Endothelial cell of hepatic sinusoid (primary cell): ENCODE results near the gene SH3GLB1.

Experiments
- in situ Hi-C: cut with HindIII; loops from 2 replicates; pipeline ENCODE4 v1.10.0; 2017; ENCODE audit warnings: low sequenced_read_pairs

SH3GLB1 gene

GRCh38 chr1:86773341-86774288 is 69.2 kb downstream of the SH3GLB1 start:
- in situ Hi-C loops: loop anchor here (10.0 kb wide), 1 partner anchor 141 kb away; the partner anchor contains the start of genes HS2ST1 and SELENOF

DNA sequence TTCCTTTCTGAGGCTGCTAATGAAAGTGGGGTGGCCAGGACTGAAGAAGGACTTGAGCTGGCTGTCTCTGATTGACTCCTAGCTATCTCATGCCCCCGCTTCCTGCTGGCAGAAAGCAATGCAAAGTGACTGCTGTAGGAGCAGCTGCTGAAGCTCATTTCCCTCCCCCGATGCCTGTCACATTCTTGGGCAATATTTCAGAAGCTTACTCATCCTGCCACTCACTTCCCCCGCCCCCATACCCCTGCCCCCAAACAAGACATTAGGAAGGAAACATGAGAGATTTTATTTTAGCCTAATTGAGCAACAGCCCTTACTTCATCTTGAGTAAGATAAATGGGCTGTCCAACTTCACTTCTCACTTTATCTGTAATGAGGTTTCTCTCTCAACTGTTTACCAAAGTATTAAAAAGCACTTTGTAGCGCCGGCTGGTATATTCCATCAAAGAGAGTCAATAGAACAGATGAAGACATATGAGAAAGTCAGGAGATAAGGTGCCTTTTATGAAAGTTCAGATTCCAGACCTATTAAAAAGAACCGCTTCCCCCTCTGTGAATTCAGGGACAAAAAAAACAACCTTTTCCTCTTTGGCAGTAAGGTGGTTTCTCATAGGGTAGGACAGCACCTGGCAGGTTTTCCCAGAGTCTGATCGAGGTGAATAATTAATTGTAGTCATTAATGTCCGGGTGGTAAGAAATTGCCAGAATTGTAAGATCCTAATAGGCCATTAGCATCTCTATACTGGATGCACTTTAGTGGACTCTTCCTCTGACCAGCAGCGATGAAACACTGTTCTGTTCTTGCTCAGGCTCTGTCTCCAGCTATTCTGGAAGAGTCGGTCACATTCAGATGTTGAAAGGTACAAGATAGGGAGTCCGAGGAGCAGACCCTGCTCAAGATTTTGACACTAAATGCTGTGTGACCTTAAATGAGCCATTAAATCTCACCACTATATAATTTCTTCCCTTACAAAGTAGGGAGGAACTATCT is 70.2 kb downstream of the SH3GLB1 start:
- in situ Hi-C loops: loop anchor here (10.0 kb wide), 1 partner anchor 140 kb away; the partner anchor contains the start of genes HS2ST1 and SELENOF

- in situ Hi-C loops: loop anchor here (10.0 kb wide), 1 partner anchor 139 kb away; the partner anchor contains the start of genes HS2ST1 and SELENOF
These were observed 71.0 kb downstream of the SH3GLB1 start for GRCh38 chr1:86775395-86775794.

GRCh38 chr1:86776108-86776507 is 71.7 kb downstream of the SH3GLB1 start:
- in situ Hi-C loops: loop anchor here (10.0 kb wide), 1 partner anchor 139 kb away; the partner anchor contains the start of genes HS2ST1 and SELENOF

DNA sequence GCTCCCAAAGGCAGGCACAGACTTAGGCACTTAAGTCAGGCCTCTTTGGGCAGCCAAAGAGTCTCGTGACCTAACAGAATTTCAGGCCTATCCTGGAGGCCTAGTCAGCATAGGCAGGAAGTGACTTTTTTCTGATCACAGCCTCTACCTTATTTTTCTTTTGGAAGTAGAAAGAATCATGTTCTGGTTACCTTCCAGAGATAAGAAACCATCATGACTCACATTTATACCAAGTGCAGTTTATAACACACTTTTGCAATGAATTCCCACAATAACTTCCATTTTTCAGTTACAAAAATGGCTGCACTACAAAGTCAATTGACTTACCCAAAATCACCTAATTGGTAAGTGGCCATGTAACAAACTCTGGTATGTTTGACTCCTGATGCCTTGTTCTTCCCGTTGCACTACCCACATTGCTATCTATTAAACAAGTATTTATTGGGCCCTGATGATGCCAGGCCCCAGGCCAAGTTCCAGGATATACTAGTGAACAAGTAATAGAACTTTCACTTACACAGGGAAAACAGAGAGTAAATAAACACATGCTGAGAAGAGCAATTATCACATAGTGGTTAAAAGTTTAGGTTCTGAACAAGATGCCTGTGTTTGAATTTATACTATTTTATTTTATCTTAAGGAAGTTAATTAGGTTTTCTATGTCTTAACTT is 74.3 kb downstream of the SH3GLB1 start:
- in situ Hi-C loops: loop anchor here (10.0 kb wide), 1 partner anchor 136 kb away; the partner anchor contains the start of genes HS2ST1 and SELENOF

DNA sequence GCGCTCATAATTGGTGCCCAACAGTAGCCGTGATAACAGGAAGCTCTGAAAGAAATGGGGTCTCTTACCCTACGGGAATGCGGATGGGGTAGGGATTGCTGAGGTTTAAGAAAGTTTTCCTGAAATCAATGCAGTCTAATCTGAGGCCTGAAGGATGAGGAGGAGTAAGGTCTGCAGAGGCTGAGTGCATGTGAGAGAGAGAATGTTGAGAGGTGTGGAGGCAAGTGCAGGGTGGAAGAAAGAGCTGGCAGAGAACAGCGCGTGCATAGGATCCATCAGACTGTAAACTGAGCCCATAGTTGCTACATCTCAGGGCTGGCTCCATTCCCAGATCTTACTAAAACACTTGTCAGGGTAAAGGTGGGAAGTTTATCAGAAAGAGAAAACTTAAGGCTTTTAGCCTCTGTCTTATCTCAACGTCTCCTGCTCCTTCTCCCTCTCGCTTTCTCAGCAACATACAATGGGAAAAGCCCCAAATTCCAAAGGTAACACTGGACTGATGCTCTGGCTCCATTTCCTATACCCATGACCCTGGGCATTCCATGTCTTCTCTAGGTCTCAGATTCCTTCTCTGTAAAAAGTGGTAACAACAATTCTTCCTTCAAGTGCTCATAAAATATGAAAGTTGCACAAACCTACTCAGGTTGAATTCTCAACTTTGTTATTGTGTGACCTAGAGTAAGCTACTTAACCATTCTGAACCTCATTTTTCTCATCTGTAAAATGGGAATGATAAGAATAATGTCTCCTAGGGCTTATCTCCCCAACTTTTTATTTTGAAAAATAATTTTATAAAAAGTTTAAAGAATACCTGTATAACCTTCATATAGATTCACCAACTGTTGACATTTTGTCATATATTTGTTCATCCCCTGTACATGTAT is 75.2 kb downstream of the SH3GLB1 start:
- in situ Hi-C loops: loop anchor here (10.0 kb wide), 1 partner anchor 135 kb away; the partner anchor contains the start of genes HS2ST1 and SELENOF

DNA sequence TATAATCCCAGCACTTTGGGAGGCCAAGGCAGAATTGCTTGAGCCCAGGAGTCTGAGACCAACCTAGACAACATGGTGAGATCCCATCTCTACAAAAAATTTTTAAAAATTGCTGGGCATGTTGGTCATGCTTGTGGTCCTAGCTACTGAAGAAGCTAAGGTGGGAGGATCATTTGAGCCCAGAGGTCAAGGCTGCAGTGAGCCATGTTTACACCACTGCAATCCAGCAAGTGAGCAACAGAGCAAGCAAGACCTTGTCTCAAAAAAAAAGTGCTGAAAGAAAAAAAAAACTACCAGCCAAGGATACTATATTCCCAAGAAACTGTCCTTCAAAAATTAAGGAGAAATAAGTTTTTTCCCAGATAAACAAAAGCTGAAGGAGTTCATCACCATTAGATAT is 78.1 kb downstream of the SH3GLB1 start:
- in situ Hi-C loops: no loop called here

DNA sequence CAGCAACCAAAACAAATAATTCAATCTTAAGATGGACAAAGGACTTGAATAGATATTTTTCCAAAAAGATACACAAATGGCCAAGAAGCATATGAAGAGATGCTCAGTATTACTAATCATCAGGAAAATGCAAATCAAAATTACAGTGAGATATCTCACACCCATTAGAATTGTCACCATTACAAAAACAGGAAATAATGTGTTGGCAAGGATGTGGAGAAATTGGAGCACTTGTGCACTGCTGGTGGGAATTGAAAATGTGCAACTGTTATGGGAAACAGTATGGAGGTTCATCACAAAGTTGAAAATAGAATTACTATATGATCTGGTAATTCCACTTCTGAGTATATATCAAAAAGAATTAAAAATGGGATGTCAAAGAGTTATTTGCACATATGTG is 83.2 kb downstream of the SH3GLB1 start:
- in situ Hi-C loops: no loop called here

DNA sequence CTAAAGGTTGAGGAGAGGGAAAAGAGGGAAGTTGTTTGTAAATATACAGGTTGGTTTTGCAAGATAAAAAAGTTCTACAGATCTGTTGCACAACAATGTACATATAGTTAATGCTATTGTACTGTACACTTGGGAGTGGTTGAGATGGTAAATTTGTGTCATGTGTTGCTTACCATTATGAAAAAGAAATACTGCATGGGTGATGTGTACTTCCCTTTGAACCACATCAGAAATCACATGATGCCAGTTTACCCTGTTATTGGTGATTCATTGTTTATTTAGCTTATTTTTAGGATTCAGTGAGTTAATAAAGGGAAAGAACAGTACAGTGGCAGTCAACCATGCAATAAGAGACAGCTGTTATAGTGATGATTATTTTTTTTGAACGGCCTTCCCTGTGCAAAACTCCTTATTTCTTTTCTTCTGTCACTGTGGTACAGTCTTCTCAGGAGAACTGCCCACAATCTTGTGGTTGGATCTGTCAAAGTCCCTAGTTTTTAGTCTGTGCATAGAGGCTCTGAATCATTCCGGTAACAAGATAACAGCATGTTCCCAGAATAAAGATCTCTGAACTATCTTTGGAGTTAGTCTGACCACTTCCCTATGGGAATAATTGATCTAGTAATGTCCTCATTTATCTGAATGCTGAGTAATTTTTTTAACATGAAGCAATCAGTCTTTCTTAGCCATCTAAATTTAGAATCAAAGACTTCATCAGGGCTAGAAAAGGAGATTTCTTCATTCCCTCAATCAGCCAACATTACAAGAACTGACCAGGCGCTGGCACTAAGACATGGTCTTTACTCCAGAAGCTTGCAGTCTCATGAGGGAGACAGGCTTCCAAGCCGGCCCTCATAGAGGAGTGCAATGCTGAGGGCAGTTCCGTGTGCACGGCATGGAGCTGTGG is 84.2 kb downstream of the SH3GLB1 start:
- in situ Hi-C loops: no loop called here

GRCh38 chr1:86795316-86795715 is 90.9 kb downstream of the SH3GLB1 start:
- in situ Hi-C loops: no loop called here
